Measurements from ENCODE around the gene BRK1.
"Not testable (repeated sequence)": the region's sequence is repeated elsewhere in the genome, so short reads cannot be mapped to it uniquely, and the experiment has no call there.

BRK1 gene

GRCh38 chr3:10149226-10149625, 33.8 kb downstream of the BRK1 start:
- DNase-seq: no peak

GRCh38 chr3:10150987-10151386, 35.5 kb downstream of the BRK1 start:
- no peak for DNase-seq

- no peak for DNase-seq
Observed at GRCh38 chr3:10154335-10155122, 39.1 kb downstream of the BRK1 start.

- no peak for DNase-seq
Observed at GRCh38 chr3:10155123-10155472, 39.6 kb downstream of the BRK1 start.

- no peak for DNase-seq
Observed at GRCh38 chr3:10155658-10156057, 40.2 kb downstream of the BRK1 start.

- DNase-seq: no peak
Observed at GRCh38 chr3:10157031-10157430, 41.6 kb downstream of the BRK1 start.

- DNase-seq: not testable (repeated sequence)
Observed at GRCh38 chr3:10158555-10158954, 43.1 kb downstream of the BRK1 start.

- DNase-seq: no peak
Observed at GRCh38 chr3:10160346-10160745, 44.9 kb downstream of the BRK1 start.

- DNase-seq: no peak
Observed at GRCh38 chr3:10160925-10161324, 45.5 kb downstream of the BRK1 start.

- no peak for DNase-seq
Observed at GRCh38 chr3:10162185-10162584, 46.7 kb downstream of the BRK1 start.

GRCh38 chr3:10164201-10164545, 48.7 kb downstream of the BRK1 start:
- not testable (repeated sequence) for DNase-seq

GRCh38 chr3:10164546-10165393, 49.3 kb downstream of the BRK1 start, which contains the start of gene IRAK2:
Gene IRAK2, plus strand, starts transcription at chr3:10164919. Its CDS starts 36 bp downstream, at chr3:10164955.
- peak; percentile 72 for DNase-seq

GRCh38 chr3:10166213-10166604, 50.7 kb downstream of the BRK1 start:
- no peak for DNase-seq

- DNase-seq: no peak
Observed at GRCh38 chr3:10169000-10169496, 53.6 kb downstream of the BRK1 start.

GRCh38 chr3:10170915-10171478, 55.5 kb downstream of the BRK1 start:
- no peak for DNase-seq

- DNase-seq: no peak
Observed at GRCh38 chr3:10173095-10173925, 57.8 kb downstream of the BRK1 start.

- no peak for DNase-seq
Observed at GRCh38 chr3:10173926-10174435, 58.5 kb downstream of the BRK1 start.

- DNase-seq: not testable (repeated sequence)
Observed at GRCh38 chr3:10175334-10175733, 59.9 kb downstream of the BRK1 start.

- not testable (repeated sequence) for DNase-seq
Observed at GRCh38 chr3:10176150-10176549, 60.7 kb downstream of the BRK1 start.
